ENCODE results near the gene CHMP1A. TPM values are rescaled to one million over a fixed set of nuclear protein-coding genes. Genes with fewer than 3 reads are reported as not detected.
A peak's percentile ranks its signal among the peaks of the same experiment; 100 is the strongest.

CHMP1A gene
- 85.7 and 111 TPM in 2 replicates for total RNA-seq (2014; rRNA removed; shearing (Covaris generic))
- 97.2 and 102 TPM in 2 replicates for polyA plus RNA-seq (2016; fragmentation: Nextera tagmentation; extraction: Ambion mirVana)

GRCh38 chr16:89657442-89658220 lies at the start of gene CHMP1A, which contains the start of gene SPATA33:
Gene CHMP1A, minus strand, starts transcription at chr16:89657708. Its CDS starts 120 bp downstream, at chr16:89657588.
Gene SPATA33, plus strand, starts transcription at chr16:89657836. Its CDS starts 76 bp downstream, at chr16:89657912.
- H3K9me2 ChIP-seq (ENCODE audit: insufficient read depth), result no peaks in the 10 kb centered on the region
- peak; percentile 96 for DNase-seq
- WGBS, 2 experiments (ENCODE audit: low coverage in 1 of 2, low lambda C conversion rate in 2 of 2, missing lambda C conversion rate in 2 of 2), result 0 to 2% methylated on average over 64 to 97 of the region's 99 CpGs
- no peaks in the 10 kb centered on the region for H3K9me3 ChIP-seq (ENCODE audit: low read depth)
- peak within 1 kb of the TSS; percentile 93 for H2AFZ ChIP-seq
- H3K4me2 ChIP-seq (ENCODE audit: unreplicated experiment), result peak within 1 kb of the TSS; percentile 86
- no peak for TF ChIP-seq EZH2phosphoT487 (IDR thresholded peaks at IDR 0.05; ENCODE audit: insufficient read depth, low read depth)
- no peak for TF ChIP-seq EZH2 (IDR thresholded peaks at IDR 0.05; ENCODE audit: insufficient read depth, poor library complexity, severe bottlenecking)
- peak within 1 kb of the TSS; percentile 95 for H3K4me3 ChIP-seq
- peaks cover 7% of the 10 kb centered on the region for H3K4me1 ChIP-seq (ENCODE audit: insufficient read depth)
- no peaks in the 10 kb centered on the region for H4K20me1 ChIP-seq (ENCODE audit: insufficient read depth)
- H3K9ac ChIP-seq, result peak within 1 kb of the TSS; percentile 89
- H3K27ac ChIP-seq, result peak within 1 kb of the TSS; percentile 21
- H3K27me3 ChIP-seq (replicated peaks; ENCODE audit: insufficient read depth), result no peaks in the 10 kb centered on the region
- H3F3A ChIP-seq (ENCODE audit: insufficient read depth), result no peaks in the 10 kb centered on the region
- H3K36me3 ChIP-seq (ENCODE audit: low read depth), result no peaks in the 10 kb centered on the region
- peaks cover 77% of the 10 kb centered on the region for H3K79me2 ChIP-seq (ENCODE audit: insufficient read depth)
- in situ Hi-C loops (cut with MboI), result no loop called here

- Histone ChIP-seq H3K4me2 (ENCODE audit: unreplicated experiment) (peak overlapping the region; percentile 70), H4K20me1 (ENCODE audit: insufficient read depth) (no peaks in the 10 kb centered on the region), H3F3A (ENCODE audit: insufficient read depth) (no peaks in the 10 kb centered on the region), H3K36me3 (ENCODE audit: low read depth) (no peaks in the 10 kb centered on the region), H3K27ac (no peak overlapping the region), H3K27me3 (replicated peaks; ENCODE audit: insufficient read depth) (no peaks in the 10 kb centered on the region), H2AFZ (peak overlapping the region; percentile 70), H3K9me3 (ENCODE audit: low read depth) (no peaks in the 10 kb centered on the region), H3K9ac (peak overlapping the region; percentile 27; the same call in 1 of the 2 replicates), H3K79me2 (ENCODE audit: insufficient read depth) (no peaks in the 10 kb centered on the region), H3K4me3 (peak overlapping the region; percentile 30; the same call in 1 of the 2 replicates), H3K9me2 (ENCODE audit: insufficient read depth) (no peaks in the 10 kb centered on the region), H3K4me1 (ENCODE audit: insufficient read depth) (peaks cover 4% of the 10 kb centered on the region; the same call in 1 of the 2 replicates)
- TF ChIP-seq EZH2phosphoT487 (IDR thresholded peaks at IDR 0.05; ENCODE audit: insufficient read depth, low read depth) (no peak), EZH2 (IDR thresholded peaks at IDR 0.05; ENCODE audit: insufficient read depth, poor library complexity, severe bottlenecking) (no peak)
- DNase-seq, result no peak
- in situ Hi-C loops (cut with MboI), result no loop called here
- 73% methylated on average over 14 of the region's 14 CpGs for WGBS, 2 experiments (ENCODE audit: low coverage in 1 of 2, low lambda C conversion rate in 2 of 2, missing lambda C conversion rate in 2 of 2)
Measured at GRCh38 chr16:89706518-89707260, 49.2 kb upstream of the CHMP1A start.

- Histone ChIP-seq H3K9me2 (ENCODE audit: insufficient read depth) (no peaks in the 10 kb centered on the region), H3K36me3 (ENCODE audit: low read depth) (no peaks in the 10 kb centered on the region), H4K20me1 (ENCODE audit: insufficient read depth) (no peaks in the 10 kb centered on the region), H3K4me2 (ENCODE audit: unreplicated experiment) (no peak overlapping the region), H3K4me3 (no peak overlapping the region), H3K9me3 (ENCODE audit: low read depth) (no peaks in the 10 kb centered on the region), H3K27me3 (replicated peaks; ENCODE audit: insufficient read depth) (no peaks in the 10 kb centered on the region), H3K4me1 (ENCODE audit: insufficient read depth) (peaks cover 10% of the 10 kb centered on the region), H3F3A (ENCODE audit: insufficient read depth) (no peaks in the 10 kb centered on the region), H3K9ac (no peak overlapping the region), H3K27ac (no peak overlapping the region), H3K79me2 (ENCODE audit: insufficient read depth) (no peaks in the 10 kb centered on the region), H2AFZ (no peak overlapping the region)
- in situ Hi-C loops (cut with MboI), result no loop called here
- no peak for DNase-seq
- 65 to 70% methylated on average over 15 of the region's 15 CpGs for WGBS, 2 experiments (ENCODE audit: low coverage in 1 of 2, low lambda C conversion rate in 2 of 2, missing lambda C conversion rate in 2 of 2)
- TF ChIP-seq EZH2phosphoT487 (IDR thresholded peaks at IDR 0.05; ENCODE audit: insufficient read depth, low read depth), result no peak
- TF ChIP-seq EZH2 (IDR thresholded peaks at IDR 0.05; ENCODE audit: insufficient read depth, poor library complexity, severe bottlenecking), result no peak
Measured at GRCh38 chr16:89705006-89705405, 47.5 kb upstream of the CHMP1A start.

GRCh38 chr16:89704281-89704680 lies 46.8 kb upstream of the CHMP1A start:
- WGBS, 2 experiments (ENCODE audit: low coverage in 1 of 2, low lambda C conversion rate in 2 of 2, missing lambda C conversion rate in 2 of 2), result 50 to 61% methylated on average over 13 of the region's 13 CpGs
- in situ Hi-C loops (cut with MboI), result no loop called here

More at GRCh38 chr16:89704281-89704680, 46.8 kb upstream of the CHMP1A start:
- H3K27ac ChIP-seq, result no peak overlapping the region
- H3K79me2 ChIP-seq (ENCODE audit: insufficient read depth), result no peaks in the 10 kb centered on the region
- no peaks in the 10 kb centered on the region for H3K27me3 ChIP-seq (replicated peaks; ENCODE audit: insufficient read depth)
- 0 out of 2 replicates have a peak, but pooled peaks cover 4% of the 10 kb centered on the region for H3F3A ChIP-seq (ENCODE audit: insufficient read depth)
- no peaks in the 10 kb centered on the region for H4K20me1 ChIP-seq (ENCODE audit: insufficient read depth)
- DNase-seq, result no peak
- TF ChIP-seq EZH2phosphoT487 (IDR thresholded peaks at IDR 0.05; ENCODE audit: insufficient read depth, low read depth), result no peak
- no peak for TF ChIP-seq EZH2 (IDR thresholded peaks at IDR 0.05; ENCODE audit: insufficient read depth, poor library complexity, severe bottlenecking)
- no peak overlapping the region for H3K9ac ChIP-seq
- no peaks in the 10 kb centered on the region for H3K9me3 ChIP-seq (ENCODE audit: low read depth)
- H3K4me1 ChIP-seq (ENCODE audit: insufficient read depth), result peaks cover 10% of the 10 kb centered on the region
- no peak overlapping the region for H2AFZ ChIP-seq
- H3K36me3 ChIP-seq (ENCODE audit: low read depth), result no peaks in the 10 kb centered on the region
- no peaks in the 10 kb centered on the region for H3K9me2 ChIP-seq (ENCODE audit: insufficient read depth)
- no peak overlapping the region for H3K4me3 ChIP-seq
- no peak overlapping the region for H3K4me2 ChIP-seq (ENCODE audit: unreplicated experiment)
